ENCODE results near the gene AKAIN1. TPM values are rescaled to one million over a fixed set of nuclear protein-coding genes. Genes with fewer than 3 reads are reported as not detected.

The AKAIN1 gene
- total RNA-seq, 2 experiments from 2014 or later = not detected

DNA sequence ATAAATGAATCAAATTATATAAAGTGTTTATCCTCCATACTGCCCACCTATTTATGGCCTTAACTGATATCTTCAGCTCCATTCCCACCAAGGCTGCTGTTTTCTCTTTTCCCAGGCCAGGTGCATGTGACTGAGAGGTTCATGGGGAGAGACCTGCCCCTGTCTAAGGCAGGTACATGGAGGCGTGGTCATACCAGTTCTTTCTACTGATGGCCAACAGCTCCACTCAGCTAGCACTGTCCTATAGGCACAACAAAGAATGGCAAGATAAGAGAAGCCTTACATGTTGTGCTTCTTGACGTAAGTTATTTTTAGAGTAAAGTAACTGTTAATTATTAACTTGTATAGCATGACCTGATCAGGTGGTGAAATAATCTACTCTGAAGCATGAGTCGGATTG lies 16.8 kb downstream of the AKAIN1 start:
- Histone ChIP-seq H3K4me3 (ENCODE audit: low read length) (no peak overlapping the region), H3K27ac (ENCODE audit: low read depth in 1 of 2, low read length in 2 of 2) (no peak overlapping the region), H3K36me3 (ENCODE audit: insufficient read depth, low read length) (no peaks in the 10 kb centered on the region), H3K27me3 (ENCODE audit: control insufficient read depth in 1 of 2, insufficient read depth in 2 of 2, low read length in 2 of 2) (peaks cover 0 to 3% of the 10 kb centered on the region in 2 experiments), H3K9me3 (ENCODE audit: control insufficient read depth in 1 of 2, insufficient read depth in 1 of 2, low read length in 2 of 2) (no peaks in the 10 kb centered on the region), H3K4me1 (ENCODE audit: insufficient read depth, low read length) (peaks cover 2% of the 10 kb centered on the region)
- no peak overlapping the region for H3K27ac Mint-ChIP-seq
- CTCF ChIA-PET = no interaction called here
- no peak for ATAC-seq (ENCODE audit: poor library complexity)
- H3K9me3 Mint-ChIP-seq = no peaks in the 10 kb centered on the region
- intact Hi-C loops (cut with DNase I, micrococcal nuclease) = loop anchor here in 1 of 2 experiments (10.0 kb wide), 1 partner anchor 55 kb away; no protein-coding TSS in a partner anchor
- TF ChIP-seq, protein P1, sequence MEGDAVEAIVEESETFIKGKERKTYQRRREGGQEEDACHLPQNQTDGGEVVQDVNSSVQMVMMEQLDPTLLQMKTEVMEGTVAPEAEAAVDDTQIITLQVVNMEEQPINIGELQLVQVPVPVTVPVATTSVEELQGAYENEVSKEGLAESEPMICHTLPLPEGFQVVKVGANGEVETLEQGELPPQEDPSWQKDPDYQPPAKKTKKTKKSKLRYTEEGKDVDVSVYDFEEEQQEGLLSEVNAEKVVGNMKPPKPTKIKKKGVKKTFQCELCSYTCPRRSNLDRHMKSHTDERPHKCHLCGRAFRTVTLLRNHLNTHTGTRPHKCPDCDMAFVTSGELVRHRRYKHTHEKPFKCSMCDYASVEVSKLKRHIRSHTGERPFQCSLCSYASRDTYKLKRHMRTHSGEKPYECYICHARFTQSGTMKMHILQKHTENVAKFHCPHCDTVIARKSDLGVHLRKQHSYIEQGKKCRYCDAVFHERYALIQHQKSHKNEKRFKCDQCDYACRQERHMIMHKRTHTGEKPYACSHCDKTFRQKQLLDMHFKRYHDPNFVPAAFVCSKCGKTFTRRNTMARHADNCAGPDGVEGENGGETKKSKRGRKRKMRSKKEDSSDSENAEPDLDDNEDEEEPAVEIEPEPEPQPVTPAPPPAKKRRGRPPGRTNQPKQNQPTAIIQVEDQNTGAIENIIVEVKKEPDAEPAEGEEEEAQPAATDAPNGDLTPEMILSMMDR (IDR thresholded peaks at IDR 0.05) = no peak
- POLR2A ChIA-PET = no interaction called here
- no peaks in the 10 kb centered on the region for H3K36me3 Mint-ChIP-seq (ENCODE audit: low read depth)
- DNase-seq = no peak
- no peak overlapping the region for H3K4me3 Mint-ChIP-seq
- H3K27me3 Mint-ChIP-seq = no peaks in the 10 kb centered on the region
- H3K4me1 Mint-ChIP-seq (ENCODE audit: low read depth) = peaks cover 22% of the 10 kb centered on the region

GRCh38 chr18:5178519-5178918 lies 18.5 kb downstream of the AKAIN1 start:
- intact Hi-C loops (cut with DNase I, micrococcal nuclease) = no loop called here
- Histone ChIP-seq H3K4me3 (ENCODE audit: low read length) (no peak overlapping the region), H3K4me1 (ENCODE audit: insufficient read depth, low read length) (peaks cover 2% of the 10 kb centered on the region), H3K27ac (ENCODE audit: low read depth in 1 of 2, low read length in 2 of 2) (no peak overlapping the region), H3K27me3 (ENCODE audit: control insufficient read depth in 1 of 2, insufficient read depth in 2 of 2, low read length in 2 of 2) (peaks cover 0 to 3% of the 10 kb centered on the region in 2 experiments), H3K36me3 (ENCODE audit: insufficient read depth, low read length) (no peaks in the 10 kb centered on the region), H3K9me3 (ENCODE audit: control insufficient read depth in 1 of 2, insufficient read depth in 1 of 2, low read length in 2 of 2) (no peaks in the 10 kb centered on the region)
- ChIA-PET CTCF (no interaction called here), POLR2A (interaction anchor here (1.0 to 1.7 kb wide), 3 partner anchors 19 to 117 kb away, joined by 3 to 4 read pairs (median 4); partner anchors contain the start of gene ZBTB14)
- no peaks in the 10 kb centered on the region for H3K9me3 Mint-ChIP-seq
- H3K4me3 Mint-ChIP-seq = no peak overlapping the region
- DNase-seq (no peak), ATAC-seq (ENCODE audit: poor library complexity) (no peak)
- H3K27me3 Mint-ChIP-seq = no peaks in the 10 kb centered on the region
- peak overlapping the region; percentile 2 for H3K27ac Mint-ChIP-seq
- TF ChIP-seq, protein P1 (IDR thresholded peaks at IDR 0.05) = no peak
- no peaks in the 10 kb centered on the region for H3K36me3 Mint-ChIP-seq (ENCODE audit: low read depth)
- peaks cover 26% of the 10 kb centered on the region for H3K4me1 Mint-ChIP-seq (ENCODE audit: low read depth)

GRCh38 chr18:5175378-5175777 lies 21.7 kb downstream of the AKAIN1 start:
- CTCF ChIA-PET = no interaction called here
- intact Hi-C loops (cut with DNase I, micrococcal nuclease) = no loop called here
- TF ChIP-seq, protein P1 (IDR thresholded peaks at IDR 0.05) = no peak
- no peak overlapping the region for H3K27ac Mint-ChIP-seq
- Histone ChIP-seq H3K27me3 (ENCODE audit: control insufficient read depth in 1 of 2, insufficient read depth in 2 of 2, low read length in 2 of 2) (peaks cover 0 to 2% of the 10 kb centered on the region in 2 experiments), H3K27ac (ENCODE audit: low read depth in 1 of 2, low read length in 2 of 2) (no peak overlapping the region), H3K9me3 (ENCODE audit: control insufficient read depth in 1 of 2, insufficient read depth in 1 of 2, low read length in 2 of 2) (no peaks in the 10 kb centered on the region), H3K36me3 (ENCODE audit: insufficient read depth, low read length) (no peaks in the 10 kb centered on the region), H3K4me1 (ENCODE audit: insufficient read depth, low read length) (peaks cover 2% of the 10 kb centered on the region), H3K4me3 (ENCODE audit: low read length) (no peak overlapping the region)
- no peak for ATAC-seq (ENCODE audit: poor library complexity)
- H3K27me3 Mint-ChIP-seq = no peaks in the 10 kb centered on the region
- H3K9me3 Mint-ChIP-seq = peaks cover 8% of the 10 kb centered on the region
- H3K4me3 Mint-ChIP-seq = no peak overlapping the region
- no peak for DNase-seq
- H3K4me1 Mint-ChIP-seq (ENCODE audit: low read depth) = peaks cover 26% of the 10 kb centered on the region
- no peaks in the 10 kb centered on the region for H3K36me3 Mint-ChIP-seq (ENCODE audit: low read depth)
- POLR2A ChIA-PET = no interaction called here

Data from CD4-positive, alpha-beta T cell (primary cell).